ENCODE data around the gene ATG16L1.

ATG16L1 gene

DNA sequence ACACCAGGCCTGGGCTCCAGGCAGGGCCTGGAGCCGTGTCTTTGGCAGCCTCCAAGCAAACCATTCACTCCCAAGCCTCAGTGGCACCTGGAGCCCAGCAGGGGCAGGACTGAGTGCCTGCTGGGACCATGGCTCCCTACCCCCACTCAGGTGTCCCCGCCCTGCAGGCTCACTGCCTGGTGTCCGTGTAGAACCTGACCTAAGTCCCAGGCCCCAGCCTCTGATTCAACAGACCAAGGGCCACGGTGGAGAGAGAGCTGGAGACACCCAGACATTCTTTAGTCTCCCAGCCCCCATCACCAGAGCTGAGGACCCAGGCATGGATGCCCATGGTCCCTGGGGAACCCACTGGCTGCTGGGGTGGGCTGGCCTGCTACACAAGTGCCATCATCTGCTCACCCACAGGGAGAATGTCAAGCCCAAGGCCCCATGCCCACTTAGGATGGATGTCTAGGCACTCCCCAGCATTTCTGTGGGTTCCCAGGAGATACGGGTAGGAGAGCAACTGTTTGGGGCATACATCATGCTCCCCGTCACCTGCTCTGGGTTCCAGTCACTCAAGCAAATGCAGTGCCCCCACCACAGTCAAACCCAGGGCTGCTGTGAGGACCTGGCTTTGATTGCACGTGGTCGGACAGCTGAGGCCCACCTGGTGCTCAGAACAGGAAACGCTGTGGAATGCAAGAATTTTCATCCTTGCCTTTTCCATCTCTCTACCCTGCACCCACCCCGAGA lies 42.9 kb upstream of the ATG16L1 start:
- Histone ChIP-seq H2AFZ (ENCODE audit: low read depth) (no peak overlapping the region), H3K4me1 (ENCODE audit: low read depth, poor library complexity, severe bottlenecking) (no peaks in the 10 kb centered on the region), H3K4me2 (no peak overlapping the region), H3K4me3 (IDR thresholded peaks at IDR 0.05; ENCODE audit: insufficient read depth, low read depth, low read length) (no peak overlapping the region), H3K79me2 (ENCODE audit: insufficient read depth, low read depth) (no peaks in the 10 kb centered on the region), H3K9ac (no peak overlapping the region), H3K27ac (no peak overlapping the region), H3K36me3 (ENCODE audit: insufficient read depth) (no peaks in the 10 kb centered on the region), H3K27me3 (ENCODE audit: insufficient read depth, low read depth) (no peaks in the 10 kb centered on the region), H4K20me1 (ENCODE audit: insufficient read depth) (no peaks in the 10 kb centered on the region)
- TF ChIP-seq CTCF (conservative IDR thresholded peaks at IDR 0.05; ENCODE audit: low read depth, low read length) = no peak

- Histone ChIP-seq H3K4me1 (ENCODE audit: low read depth, poor library complexity, severe bottlenecking) (no peaks in the 10 kb centered on the region), H3K79me2 (ENCODE audit: insufficient read depth, low read depth) (no peaks in the 10 kb centered on the region), H3K4me2 (no peak overlapping the region), H2AFZ (ENCODE audit: low read depth) (no peak overlapping the region), H3K27ac (no peak overlapping the region), H3K9ac (no peak overlapping the region), H3K4me3 (IDR thresholded peaks at IDR 0.05; ENCODE audit: insufficient read depth, low read depth, low read length) (no peak overlapping the region), H3K27me3 (ENCODE audit: insufficient read depth, low read depth) (no peaks in the 10 kb centered on the region), H3K36me3 (ENCODE audit: insufficient read depth) (no peaks in the 10 kb centered on the region), H4K20me1 (ENCODE audit: insufficient read depth) (no peaks in the 10 kb centered on the region)
- TF ChIP-seq CTCF (conservative IDR thresholded peaks at IDR 0.05; ENCODE audit: low read depth, low read length) = no peak
Observed at GRCh38 chr2:233209117-233209532, 42.3 kb upstream of the ATG16L1 start.

DNA sequence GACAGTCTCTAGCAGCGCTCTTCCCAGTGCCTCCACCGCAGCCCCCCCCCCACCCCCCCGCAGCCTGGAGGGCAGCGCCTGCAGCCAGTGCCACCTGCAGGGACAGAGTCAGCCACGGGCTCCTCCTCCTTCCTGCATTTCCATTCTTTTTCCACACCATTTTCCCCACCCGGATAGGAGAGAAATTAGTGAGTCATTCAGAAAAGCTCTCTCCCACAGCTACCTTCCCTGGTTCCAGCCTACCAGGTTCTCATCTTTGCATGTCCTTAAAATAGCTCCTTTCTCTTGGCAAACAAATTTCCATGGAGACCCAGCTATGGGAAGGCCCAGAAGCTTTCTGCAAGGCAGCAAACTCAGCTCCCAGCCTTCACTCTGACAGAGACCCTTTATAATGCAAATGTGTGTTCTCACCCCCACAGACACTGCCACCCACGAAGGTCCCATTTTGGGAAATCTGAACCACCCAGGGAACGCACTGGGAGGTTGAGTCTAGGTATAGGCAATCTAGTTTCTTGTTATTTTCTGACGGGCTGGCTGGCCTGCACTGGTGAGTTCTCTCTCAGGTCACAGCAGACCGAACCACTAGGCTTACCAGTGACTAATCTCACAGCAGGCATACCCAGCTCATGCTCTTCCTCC lies 41.8 kb upstream of the ATG16L1 start:
- Histone ChIP-seq H4K20me1 (ENCODE audit: insufficient read depth) (no peaks in the 10 kb centered on the region), H3K27ac (no peak overlapping the region), H3K27me3 (ENCODE audit: insufficient read depth, low read depth) (no peaks in the 10 kb centered on the region), H3K36me3 (ENCODE audit: insufficient read depth) (no peaks in the 10 kb centered on the region), H3K4me3 (IDR thresholded peaks at IDR 0.05; ENCODE audit: insufficient read depth, low read depth, low read length) (no peak overlapping the region), H2AFZ (ENCODE audit: low read depth) (no peak overlapping the region), H3K4me2 (no peak overlapping the region), H3K4me1 (ENCODE audit: low read depth, poor library complexity, severe bottlenecking) (no peaks in the 10 kb centered on the region), H3K79me2 (ENCODE audit: insufficient read depth, low read depth) (no peaks in the 10 kb centered on the region), H3K9ac (no peak overlapping the region)
- TF ChIP-seq CTCF (conservative IDR thresholded peaks at IDR 0.05; ENCODE audit: low read depth, low read length) = no peak

GRCh38 chr2:233210281-233210680 lies 41.2 kb upstream of the ATG16L1 start:
- no peak overlapping the region for H3K9ac ChIP-seq
- H3K27me3 ChIP-seq (ENCODE audit: insufficient read depth, low read depth) = no peaks in the 10 kb centered on the region
- H2AFZ ChIP-seq (ENCODE audit: low read depth) = no peak overlapping the region
- no peak overlapping the region for H3K4me2 ChIP-seq
- H3K4me1 ChIP-seq (ENCODE audit: low read depth, poor library complexity, severe bottlenecking) = no peaks in the 10 kb centered on the region
- H3K27ac ChIP-seq = no peak overlapping the region
- no peaks in the 10 kb centered on the region for H4K20me1 ChIP-seq (ENCODE audit: insufficient read depth)
- H3K4me3 ChIP-seq (IDR thresholded peaks at IDR 0.05; ENCODE audit: insufficient read depth, low read depth, low read length) = no peak overlapping the region
- TF ChIP-seq CTCF (conservative IDR thresholded peaks at IDR 0.05; ENCODE audit: low read depth, low read length) = no peak
- no peaks in the 10 kb centered on the region for H3K36me3 ChIP-seq (ENCODE audit: insufficient read depth)
- H3K79me2 ChIP-seq (ENCODE audit: insufficient read depth, low read depth) = no peaks in the 10 kb centered on the region

All from KMS-11 (cell line).